H9 (cell line): ENCODE results near the gene PARM1. TPM values are rescaled to one million over a fixed set of nuclear protein-coding genes. Genes with fewer than 3 reads are reported as not detected.

Source experiments
- DNase-seq: peaks from one replicate; pipeline ENCODE4 v3.0.0-alpha.2; 2017
- H2AFZ ChIP-seq: one replicate; pipeline ENCODE4 v1.6.1; 2013; ENCODE audit warnings: mild to moderate bottlenecking, low read length, control low read depth, moderate library complexity
- H2AK5ac ChIP-seq: 2 replicates; pipeline ENCODE4 v1.6.1; 2013; ENCODE audit warnings: low read length, control low read depth, mixed read lengths; ENCODE audit not compliant: insufficient read length
- H2BK120ac ChIP-seq: one replicate; pipeline ENCODE4 v1.6.1; 2013; ENCODE audit warnings: low read depth, mild to moderate bottlenecking, low read length, control low read depth, inconsistent platforms; ENCODE audit not compliant: poor library complexity, severe bottlenecking
- H2BK12ac ChIP-seq: 2 replicates; pipeline ENCODE4 v1.6.1; 2013; ENCODE audit warnings: low read length, control low read depth, mixed read lengths, low read depth; ENCODE audit not compliant: insufficient read length
- H2BK15ac ChIP-seq: 2 replicates; pipeline ENCODE4 v1.6.1; 2013; ENCODE audit warnings: low read depth, low read length, control low read depth
- H2BK20ac ChIP-seq: one replicate; pipeline ENCODE4 v1.6.1; 2013; ENCODE audit warnings: low read depth, mild to moderate bottlenecking, low read length, control low read depth, inconsistent platforms; ENCODE audit not compliant: poor library complexity, severe bottlenecking
- H2BK5ac ChIP-seq: 2 replicates; pipeline ENCODE4 v1.6.1; 2013; ENCODE audit warnings: low read length, control low read depth, mixed read lengths; ENCODE audit not compliant: insufficient read length
- H3K14ac ChIP-seq: 2 replicates; pipeline ENCODE4 v1.6.1; 2013; ENCODE audit warnings: low read length, control low read depth; ENCODE audit not compliant: insufficient read depth
- H3K18ac ChIP-seq: 2 replicates; pipeline ENCODE4 v1.6.1; 2013; ENCODE audit warnings: low read depth, mild to moderate bottlenecking, mixed read lengths, low read length, control low read depth; ENCODE audit not compliant: insufficient read length
- H3K23ac ChIP-seq: 2 replicates; pipeline ENCODE4 v1.6.1; 2013; ENCODE audit warnings: low read length, control low read depth, mixed read lengths, low read depth; ENCODE audit not compliant: insufficient read length
- H3K23me2 ChIP-seq: 2 replicates; pipeline ENCODE4 v1.6.1; 2013; ENCODE audit warnings: low read depth, mild to moderate bottlenecking, mixed read lengths, low read length, control low read depth; ENCODE audit not compliant: insufficient read length, poor library complexity, severe bottlenecking
- H3K27ac ChIP-seq: 2 replicates; pipeline ENCODE4 v1.5.1; 2013; ENCODE audit warnings: low read length, control low read depth, mixed read lengths, low read depth; ENCODE audit not compliant: insufficient read length
- H3K27me3 ChIP-seq: 2 replicates; pipeline ENCODE4 v1.6.1; 2013; ENCODE audit warnings: low read length, control low read depth, inconsistent platforms; ENCODE audit not compliant: insufficient read depth
- H3K4ac ChIP-seq: 2 replicates; pipeline ENCODE4 v1.6.1; 2013; ENCODE audit warnings: low read depth, mild to moderate bottlenecking, control low read depth, inconsistent platforms, low read length, moderate library complexity
- H3K4me1 ChIP-seq: 2 replicates; pipeline ENCODE4 v1.6.1; 2013; ENCODE audit warnings: low read length, control low read depth, inconsistent platforms; ENCODE audit not compliant: insufficient read depth
- H3K4me2 ChIP-seq: 2 replicates; pipeline ENCODE4 v1.6.1; 2013; ENCODE audit warnings: low read length, control low read depth, mixed read lengths; ENCODE audit not compliant: insufficient read length, insufficient read depth
- H3K56ac ChIP-seq: 2 replicates; pipeline ENCODE4 v1.6.1; 2013; ENCODE audit warnings: low read depth, mild to moderate bottlenecking, mixed read lengths, low read length, control low read depth; ENCODE audit not compliant: insufficient read length
- H3K79me1 ChIP-seq: 2 replicates; pipeline ENCODE4 v1.6.1; 2013; ENCODE audit warnings: low read depth, mild to moderate bottlenecking, moderate library complexity, low read length, control low read depth, inconsistent platforms; ENCODE audit not compliant: insufficient read depth, poor library complexity, severe bottlenecking
- H3K79me2 ChIP-seq: 2 replicates; pipeline ENCODE4 v1.6.1; 2013; ENCODE audit warnings: low read length, control low read depth, inconsistent platforms; ENCODE audit not compliant: insufficient read depth
- H3K9ac ChIP-seq: 2 replicates; pipeline ENCODE4 v1.6.1; 2013; ENCODE audit warnings: low read length, control low read depth, mixed read lengths; ENCODE audit not compliant: insufficient read length; ENCODE audit errors: extremely low read depth
- H3K9me3 ChIP-seq: one replicate; pipeline ENCODE4 v1.6.1; 2013; ENCODE audit warnings: low read depth, low read length, inconsistent platforms; ENCODE audit not compliant: control insufficient read depth
- H3T11ph ChIP-seq: one replicate; pipeline ENCODE4 v1.6.1; 2013; ENCODE audit warnings: mild to moderate bottlenecking, low read length, control low read depth, inconsistent platforms
- H4K20me1 ChIP-seq: one replicate; pipeline ENCODE4 v1.6.1; 2013; ENCODE audit not compliant: control insufficient read depth, insufficient read length, insufficient read depth
- H4K5ac ChIP-seq: 2 replicates; pipeline ENCODE4 v1.6.1; 2013; ENCODE audit warnings: low read depth, mild to moderate bottlenecking, mixed read lengths, low read length, control low read depth; ENCODE audit not compliant: insufficient read length
- H4K8ac ChIP-seq: replicated peaks from 2 replicates; pipeline ENCODE4 v1.6.1; 2013; ENCODE audit warnings: low read length, control low read depth, mixed read lengths, low read depth; ENCODE audit not compliant: insufficient read length
- H4K91ac ChIP-seq: 2 replicates; pipeline ENCODE4 v1.6.1; 2013; ENCODE audit warnings: low read depth, mild to moderate bottlenecking, moderate library complexity, mixed read lengths, low read length, control low read depth; ENCODE audit not compliant: insufficient read length
- H3K27ac Mint-ChIP-seq, 3 experiments: 2 replicates in 2 of 3; 3 replicates in 1 of 3; pipeline ENCODE4 v1.8.0; 2020 to 2021; ENCODE audit warnings: mixed read lengths in 3 of 3, mild to moderate bottlenecking in 1 of 3, moderate library complexity in 1 of 3
- H3K27me3 Mint-ChIP-seq: 2 replicates; pipeline ENCODE4 v1.8.0; 2021; ENCODE audit warnings: low read depth, mild to moderate bottlenecking, moderate library complexity, mixed read lengths
- H3K36me3 Mint-ChIP-seq, 3 experiments: 2 replicates in 2 of 3; 3 replicates in 1 of 3; pipeline ENCODE4 v1.8.0; 2020 to 2021; ENCODE audit warnings: low read depth in 3 of 3, mixed read lengths in 3 of 3; ENCODE audit not compliant: insufficient read depth in 1 of 3
- H3K4me1 Mint-ChIP-seq, 2 experiments: 2 replicates each; pipeline ENCODE4 v1.8.0; 2020; ENCODE audit warnings: mixed read lengths in 2 of 2
- H3K4me3 Mint-ChIP-seq, 2 experiments: 2 replicates in 1 of 2; 3 replicates in 1 of 2; pipeline ENCODE4 v1.8.0; 2020 to 2021; ENCODE audit warnings: mild to moderate bottlenecking in 2 of 2, mixed read lengths in 2 of 2, moderate library complexity in 1 of 2
- H3K9me3 Mint-ChIP-seq, 2 experiments: 2 replicates in 1 of 2; 3 replicates in 1 of 2; pipeline ENCODE4 v1.8.0; 2020; ENCODE audit warnings: mild to moderate bottlenecking in 2 of 2, mixed read lengths in 2 of 2, moderate library complexity in 1 of 2
- WGBS: extraction: QIAGEN DNeasy Blood & Tissue Kit; methylation state at CpG from one replicate; pipeline ENCODE4 v1.1.7; 2013; ENCODE audit warnings: missing lambda C conversion rate, low lambda C conversion rate, mixed read lengths; ENCODE audit not compliant: insufficient read length; ENCODE audit errors: extremely low coverage; 5-methylcytosine and 5-hydroxymethylcytosine counted together
- total RNA-seq: library from RNA; stranded (reverse); gene quantifications from 2 replicates; pipeline ENCODE4 v1.2.1, GENCODE V29; 2021
- TF ChIP-seq, protein P1 (sequence below): fragments of 200-600 bp; sonication (generic); conservative IDR thresholded peaks from 3 replicates; pipeline ENCODE4 v1.8.0; 2021; ENCODE audit warnings: antibody characterized with exemption, mild to moderate bottlenecking

PARM1 gene
- total RNA-seq, 1 experiment from 2014 or later: 2.0 TPM

DNA sequence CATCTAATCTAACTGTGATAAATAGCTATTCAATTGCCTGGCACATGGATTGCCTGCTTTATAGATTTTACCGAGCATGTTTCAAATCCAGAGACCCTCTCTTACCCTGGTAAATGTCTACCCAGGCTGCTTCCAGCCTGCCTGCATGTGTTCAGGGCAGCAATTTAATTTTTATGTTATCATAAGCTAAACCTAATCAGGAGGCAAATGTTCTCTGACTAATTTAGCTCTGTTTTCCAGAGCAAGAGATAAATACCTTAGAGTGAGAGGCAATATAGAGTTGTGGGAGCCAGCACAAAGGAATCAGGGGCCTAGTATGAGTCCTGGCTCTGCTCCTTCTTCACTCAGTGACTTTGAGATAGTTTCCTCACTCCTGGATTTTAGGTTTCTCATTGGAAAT lies 37.7 kb downstream of the PARM1 start:
- Histone ChIP-seq H2BK15ac (no peak overlapping the region), H3K9ac (no peak overlapping the region), H3K4ac (no peak overlapping the region), H2BK12ac (no peak overlapping the region), H2AK5ac (no peak overlapping the region), H4K8ac (no peak overlapping the region), H3K27ac (no peak overlapping the region), H2BK5ac (no peak overlapping the region), H3K9me3 (no peaks in the 10 kb centered on the region), H3K79me1 (no peaks in the 10 kb centered on the region), H4K91ac (no peak overlapping the region), H2BK20ac (no peak overlapping the region), H3K14ac (no peak overlapping the region), H3T11ph (no peak overlapping the region), H3K4me2 (no peak overlapping the region), H4K5ac (no peak overlapping the region), H2AFZ (no peak overlapping the region), H3K27me3 (no peaks in the 10 kb centered on the region), H3K79me2 (no peaks in the 10 kb centered on the region), H3K18ac (no peak overlapping the region), H3K56ac (no peak overlapping the region), H3K23ac (no peak overlapping the region), H4K20me1 (no peaks in the 10 kb centered on the region), H3K23me2 (no peaks in the 10 kb centered on the region), H2BK120ac (no peak overlapping the region), H3K4me1 (no peaks in the 10 kb centered on the region)
- Mint-ChIP-seq H3K27ac (no peak overlapping the region), H3K27me3 (no peaks in the 10 kb centered on the region), H3K36me3 (no peaks in the 10 kb centered on the region), H3K4me3 (no peak overlapping the region), H3K9me3 (no peaks in the 10 kb centered on the region; a peak in 1 of 5 replicates), H3K4me1 (no peaks in the 10 kb centered on the region)
- WGBS: no CpG with 5 or more reads among the region's 1 CpG
- TF ChIP-seq, protein P1, sequence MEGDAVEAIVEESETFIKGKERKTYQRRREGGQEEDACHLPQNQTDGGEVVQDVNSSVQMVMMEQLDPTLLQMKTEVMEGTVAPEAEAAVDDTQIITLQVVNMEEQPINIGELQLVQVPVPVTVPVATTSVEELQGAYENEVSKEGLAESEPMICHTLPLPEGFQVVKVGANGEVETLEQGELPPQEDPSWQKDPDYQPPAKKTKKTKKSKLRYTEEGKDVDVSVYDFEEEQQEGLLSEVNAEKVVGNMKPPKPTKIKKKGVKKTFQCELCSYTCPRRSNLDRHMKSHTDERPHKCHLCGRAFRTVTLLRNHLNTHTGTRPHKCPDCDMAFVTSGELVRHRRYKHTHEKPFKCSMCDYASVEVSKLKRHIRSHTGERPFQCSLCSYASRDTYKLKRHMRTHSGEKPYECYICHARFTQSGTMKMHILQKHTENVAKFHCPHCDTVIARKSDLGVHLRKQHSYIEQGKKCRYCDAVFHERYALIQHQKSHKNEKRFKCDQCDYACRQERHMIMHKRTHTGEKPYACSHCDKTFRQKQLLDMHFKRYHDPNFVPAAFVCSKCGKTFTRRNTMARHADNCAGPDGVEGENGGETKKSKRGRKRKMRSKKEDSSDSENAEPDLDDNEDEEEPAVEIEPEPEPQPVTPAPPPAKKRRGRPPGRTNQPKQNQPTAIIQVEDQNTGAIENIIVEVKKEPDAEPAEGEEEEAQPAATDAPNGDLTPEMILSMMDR: no peak
- no peak for DNase-seq
